HG02610 (cell line): ENCODE data around the gene DGKA.

Source experiments
- ATAC-seq: cut with Tn5 transposase; IDR thresholded peaks from one replicate; pipeline ENCODE4 v1.9.1; 2021; ENCODE audit warnings: mild to moderate bottlenecking, moderate library complexity; ENCODE audit not compliant: unreplicated experiment

The DGKA gene

GRCh38 chr12:55931317-55931779, 386 bp downstream of the DGKA start:
- no peak for ATAC-seq

GRCh38 chr12:55931780-55932550, 1.0 kb downstream of the DGKA start:
- no peak for ATAC-seq

GRCh38 chr12:55932551-55932910, 1.6 kb downstream of the DGKA start:
- ATAC-seq, result no peak

GRCh38 chr12:55933169-55933798, 2.3 kb downstream of the DGKA start:
- ATAC-seq, result no peak

- no peak for ATAC-seq
These were observed 3.1 kb downstream of the DGKA start for GRCh38 chr12:55933799-55934742.

- ATAC-seq, result no peak
These were observed 3.8 kb downstream of the DGKA start for GRCh38 chr12:55934773-55935172.

GRCh38 chr12:55935738-55936151, 4.8 kb downstream of the DGKA start:
- no peak for ATAC-seq

GRCh38 chr12:55937981-55938380, 7.0 kb downstream of the DGKA start:
- no peak for ATAC-seq

GRCh38 chr12:55938826-55939501, 8.0 kb downstream of the DGKA start:
- no peak for ATAC-seq

GRCh38 chr12:55940065-55940732, 9.2 kb downstream of the DGKA start:
- ATAC-seq, result peak; percentile 97

GRCh38 chr12:55942055-55942454, 11.1 kb downstream of the DGKA start:
- ATAC-seq, result no peak

GRCh38 chr12:55942577-55943136, 11.7 kb downstream of the DGKA start:
- ATAC-seq, result no peak

GRCh38 chr12:55946553-55946952, 15.6 kb downstream of the DGKA start:
- no peak for ATAC-seq

GRCh38 chr12:55955344-55955743, 24.4 kb downstream of the DGKA start:
- ATAC-seq, result no peak

- no peak for ATAC-seq
These were observed 25.0 kb downstream of the DGKA start for GRCh38 chr12:55955800-55956508.

GRCh38 chr12:55957106-55957859, 26.3 kb downstream of the DGKA start:
- no peak for ATAC-seq

GRCh38 chr12:55963760-55964159, 32.8 kb downstream of the DGKA start:
- ATAC-seq, result no peak

GRCh38 chr12:55965240-55965639, 34.3 kb downstream of the DGKA start:
- no peak for ATAC-seq
